IPS DF 6.9 (cell line): ENCODE data around the gene SMIM12.

ENCODE experiments used
- DNase-seq: peaks from one replicate; pipeline ENCODE4 v3.0.0-alpha.2; 2013; ENCODE audit warnings: low read depth, low spot score
- H3K27ac ChIP-seq: one replicate; pipeline ENCODE4 v1.5.1; 2013; ENCODE audit warnings: low read length, control low read depth
- H3K27me3 ChIP-seq: 2 replicates; pipeline ENCODE4 v1.6.1; 2013; ENCODE audit warnings: mild to moderate bottlenecking, low read length; ENCODE audit not compliant: control insufficient read depth, insufficient read depth
- H3K36me3 ChIP-seq: 2 replicates; pipeline ENCODE4 v1.6.1; 2013; ENCODE audit warnings: low read length; ENCODE audit not compliant: control insufficient read depth, insufficient read depth
- H3K4me1 ChIP-seq: 2 replicates; pipeline ENCODE4 v1.6.1; 2013; ENCODE audit warnings: low read length; ENCODE audit not compliant: control insufficient read depth, insufficient read depth
- H3K4me3 ChIP-seq: 2 replicates; pipeline ENCODE4 v1.5.1; 2013; ENCODE audit warnings: mild to moderate bottlenecking, low read length
- H3K9me3 ChIP-seq: 2 replicates; pipeline ENCODE4 v1.6.1; 2013; ENCODE audit warnings: low read length, inconsistent platforms; ENCODE audit not compliant: control insufficient read depth, insufficient read depth
- WGBS: extraction: QIAGEN DNeasy Blood & Tissue Kit; methylation state at CpG from one replicate; pipeline ENCODE4 v1.1.7; 2013; ENCODE audit warnings: mixed read lengths, missing lambda C conversion rate; ENCODE audit not compliant: insufficient read length, insufficient coverage; 5-methylcytosine and 5-hydroxymethylcytosine counted together

Gene SMIM12

DNA sequence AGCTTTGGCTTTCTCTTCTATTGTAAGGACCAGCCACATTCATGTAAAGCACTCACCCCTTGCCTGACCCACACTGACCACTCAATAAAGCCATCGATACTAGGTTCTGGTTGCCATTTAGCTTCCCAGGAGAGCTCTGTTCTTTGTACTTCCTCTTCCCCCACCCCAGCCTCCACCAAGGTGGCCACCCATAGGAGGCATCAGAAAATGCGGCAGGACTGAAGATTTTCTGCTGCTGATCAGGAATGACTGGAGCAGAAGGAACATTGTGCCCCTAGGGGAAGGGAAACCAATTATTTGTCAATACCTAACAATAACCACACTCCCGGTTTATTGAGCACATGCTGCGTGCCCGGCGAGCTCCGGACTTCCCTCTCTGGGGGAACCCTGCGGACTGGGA, 5.2 kb upstream of the SMIM12 start:
- Histone ChIP-seq H3K36me3 (no peaks in the 10 kb centered on the region), H3K27me3 (no peaks in the 10 kb centered on the region), H3K9me3 (no peaks in the 10 kb centered on the region), H3K4me3 (no peak overlapping the region), H3K4me1 (peaks cover 3% of the 10 kb centered on the region; the same call in 1 of the 2 replicates), H3K27ac (no peak overlapping the region)
- WGBS = no CpG with 5 or more reads among the region's 8 CpGs
- DNase-seq = no peak

DNA sequence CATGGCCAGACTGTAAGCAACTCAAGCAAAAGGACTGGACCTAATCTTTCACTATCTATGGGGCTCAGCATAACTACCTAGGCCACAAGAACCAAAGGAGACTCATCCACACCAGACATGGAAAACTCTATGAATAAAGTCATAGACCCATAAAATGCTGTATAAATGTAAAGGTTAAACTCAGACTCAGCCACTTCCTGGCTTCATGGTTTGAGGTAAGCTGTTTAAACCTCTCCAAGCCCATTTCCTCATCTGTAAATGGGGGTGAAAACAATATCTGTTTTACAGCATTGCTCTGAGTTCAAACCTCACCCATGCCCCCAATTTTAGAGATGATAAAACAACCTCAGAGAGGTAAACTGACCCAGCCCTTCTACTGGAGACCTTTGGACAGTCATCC, 4.0 kb upstream of the SMIM12 start:
- Histone ChIP-seq H3K4me1 (peaks cover 3% of the 10 kb centered on the region; the same call in 1 of the 2 replicates), H3K4me3 (no peak overlapping the region), H3K9me3 (no peaks in the 10 kb centered on the region), H3K27ac (no peak overlapping the region), H3K27me3 (no peaks in the 10 kb centered on the region), H3K36me3 (no peaks in the 10 kb centered on the region)
- no peak for DNase-seq

DNA sequence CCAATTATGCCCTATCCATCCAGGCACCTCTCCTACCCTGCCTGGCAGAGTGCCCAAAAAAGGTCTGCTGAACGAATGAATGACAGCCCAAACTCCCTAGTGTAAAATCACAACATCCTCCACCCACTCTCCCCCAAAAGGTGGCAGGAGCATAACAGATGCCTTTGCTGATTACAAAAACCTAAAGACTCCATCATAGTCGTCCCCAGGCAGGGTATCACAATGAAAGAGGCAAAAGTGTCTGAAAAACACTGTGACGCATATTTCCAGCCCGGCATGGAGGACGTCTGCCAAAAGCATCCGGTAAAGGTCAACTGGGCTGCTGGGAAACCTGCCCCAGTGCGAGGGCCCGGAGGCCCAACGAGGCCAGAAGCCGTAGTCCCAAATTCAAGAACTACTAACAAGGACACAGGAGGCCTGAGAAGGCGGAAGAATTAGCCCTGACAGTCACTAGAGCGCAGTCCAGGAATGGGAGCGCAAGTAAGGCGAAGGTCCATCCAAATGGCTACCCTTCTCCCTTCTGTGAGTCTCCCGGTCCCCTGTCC, 576 bp downstream of the SMIM12 start:
- Histone ChIP-seq H3K36me3 (peaks cover 6% of the 10 kb centered on the region; the same call in 1 of the 2 replicates), H3K4me1 (no peaks in the 10 kb centered on the region), H3K9me3 (no peaks in the 10 kb centered on the region), H3K27me3 (no peaks in the 10 kb centered on the region), H3K4me3 (peak overlapping the region; percentile 96), H3K27ac (no peak overlapping the region)
- no CpG with 5 or more reads among the region's 15 CpGs for WGBS
- DNase-seq = no peak

DNA sequence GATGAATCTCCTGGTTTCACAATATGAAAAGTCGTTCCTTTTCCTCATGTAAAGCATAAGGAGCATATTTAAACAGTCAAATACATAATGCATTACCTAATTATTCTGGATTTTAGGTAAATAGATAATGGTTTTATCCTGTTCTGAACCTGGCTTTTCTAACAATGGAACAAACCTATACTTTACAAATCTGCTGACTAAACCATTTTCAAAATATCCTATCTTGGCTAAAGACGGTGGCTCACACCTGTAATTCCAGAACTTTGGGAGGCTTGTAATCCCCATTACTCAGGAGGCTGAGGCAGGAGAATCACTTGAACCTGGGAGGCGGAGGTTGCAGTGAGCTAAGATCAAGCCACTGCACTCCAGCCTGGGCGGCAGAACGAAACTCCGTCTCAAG, 2.9 kb downstream of the SMIM12 start:
- no peaks in the 10 kb centered on the region for H3K4me1 ChIP-seq
- no peaks in the 10 kb centered on the region for H3K27me3 ChIP-seq
- H3K27ac ChIP-seq = no peak overlapping the region
- no peak overlapping the region for H3K4me3 ChIP-seq
- no CpG with 5 or more reads among the region's 6 CpGs for WGBS
- no peak for DNase-seq
- H3K36me3 ChIP-seq = peaks cover 6% of the 10 kb centered on the region; the same call in 1 of the 2 replicates
- H3K9me3 ChIP-seq = no peaks in the 10 kb centered on the region

DNA sequence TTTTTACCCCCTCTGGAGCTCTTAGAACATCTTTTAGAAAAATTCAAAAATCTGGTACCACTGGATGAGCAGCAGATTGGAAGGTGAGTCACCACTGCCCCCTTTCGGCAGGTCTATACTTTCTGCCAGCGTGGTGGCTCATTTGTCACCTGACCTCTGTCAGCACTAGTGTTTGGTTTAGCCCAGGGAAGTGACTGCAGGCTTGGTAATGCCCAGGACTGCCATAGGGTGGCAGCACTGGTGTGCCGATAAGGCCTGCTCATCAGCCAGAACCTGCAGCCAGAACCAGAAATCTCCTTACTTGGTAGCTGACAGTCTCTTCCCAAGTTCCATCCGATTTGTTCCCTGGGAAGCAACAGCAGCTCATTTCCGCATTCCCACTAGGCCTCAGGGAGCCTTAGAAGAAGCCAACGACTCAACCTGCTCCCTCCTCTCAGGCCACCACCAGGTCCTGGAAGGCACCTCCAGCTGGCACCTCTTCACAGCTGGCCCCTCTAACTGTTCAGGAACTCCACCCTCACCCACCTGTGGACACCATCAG, 6.8 kb downstream of the SMIM12 start:
- WGBS = no CpG with 5 or more reads among the region's 6 CpGs
- H3K4me1 ChIP-seq = peaks cover 2% of the 10 kb centered on the region; the same call in 1 of the 2 replicates
- no peak overlapping the region for H3K4me3 ChIP-seq
- no peaks in the 10 kb centered on the region for H3K27me3 ChIP-seq
- H3K36me3 ChIP-seq = peaks cover 6% of the 10 kb centered on the region; the same call in 1 of the 2 replicates
- no peak overlapping the region for H3K27ac ChIP-seq
- DNase-seq = peak; percentile 96
- no peaks in the 10 kb centered on the region for H3K9me3 ChIP-seq

- Histone ChIP-seq H3K9me3 (no peaks in the 10 kb centered on the region), H3K27ac (no peak overlapping the region), H3K4me3 (no peak overlapping the region), H3K36me3 (peaks cover 6% of the 10 kb centered on the region; the same call in 1 of the 2 replicates), H3K4me1 (peaks cover 2% of the 10 kb centered on the region; the same call in 1 of the 2 replicates), H3K27me3 (no peaks in the 10 kb centered on the region)
- DNase-seq = no peak
- WGBS = no CpG with 5 or more reads among the region's 13 CpGs
These were observed 8.0 kb downstream of the SMIM12 start for GRCh38 chr1:34851431-34852105.

GRCh38 chr1:34850382-34850781, 9.2 kb downstream of the SMIM12 start:
- no peaks in the 10 kb centered on the region for H3K27me3 ChIP-seq
- H3K36me3 ChIP-seq = peaks cover 2% of the 10 kb centered on the region; the same call in 1 of the 2 replicates
- H3K27ac ChIP-seq = no peak overlapping the region
- H3K4me3 ChIP-seq = no peak overlapping the region
- no CpG with 5 or more reads among the region's 6 CpGs for WGBS
- peaks cover 2% of the 10 kb centered on the region; the same call in 1 of the 2 replicates for H3K4me1 ChIP-seq
- H3K9me3 ChIP-seq = no peaks in the 10 kb centered on the region
- DNase-seq = no peak

- no peak overlapping the region for H3K4me3 ChIP-seq
- DNase-seq = no peak
- no peak overlapping the region for H3K27ac ChIP-seq
- no CpG with 5 or more reads among the region's 7 CpGs for whole genome bisulfite sequencing
- H3K27me3 ChIP-seq = no peaks in the 10 kb centered on the region
- no peaks in the 10 kb centered on the region for H3K9me3 ChIP-seq
- no peaks in the 10 kb centered on the region for H3K36me3 ChIP-seq
- peaks cover 12% of the 10 kb centered on the region for H3K4me1 ChIP-seq
These were observed 12.5 kb downstream of the SMIM12 start for GRCh38 chr1:34847094-34847493.

- DNase-seq = no peak
- no CpG with 5 or more reads among the region's 2 CpGs for WGBS
- Histone ChIP-seq H3K36me3 (no peaks in the 10 kb centered on the region), H3K27me3 (no peaks in the 10 kb centered on the region), H3K4me1 (peaks cover 12% of the 10 kb centered on the region), H3K27ac (no peak overlapping the region), H3K4me3 (no peak overlapping the region), H3K9me3 (no peaks in the 10 kb centered on the region)
These were observed 13.3 kb downstream of the SMIM12 start for GRCh38 chr1:34846265-34846664.

- H3K4me1 ChIP-seq = peaks cover 12% of the 10 kb centered on the region
- no peaks in the 10 kb centered on the region for H3K27me3 ChIP-seq
- no peak for DNase-seq
- no CpG with 5 or more reads among the region's 16 CpGs for WGBS
- no peak overlapping the region for H3K4me3 ChIP-seq
- H3K9me3 ChIP-seq = no peaks in the 10 kb centered on the region
- no peaks in the 10 kb centered on the region for H3K36me3 ChIP-seq
- H3K27ac ChIP-seq = no peak overlapping the region
These were observed 14.2 kb downstream of the SMIM12 start for GRCh38 chr1:34845131-34845901.
